ENCODE results near the gene RIPK3.

RIPK3 gene

GRCh38 chr14:24366413-24366720 is 26.6 kb upstream of the RIPK3 start:
- TF ChIP-seq CTCF (IDR thresholded peaks at IDR 0.05; ENCODE audit: borderline replicate concordance, extremely low read depth, low read length, poor library complexity, severe bottlenecking): no peak
- no peak for TF ChIP-seq EZH2 (IDR thresholded peaks at IDR 0.05; ENCODE audit: borderline replicate concordance, low read depth, low read length, severe bottlenecking)
- Histone ChIP-seq H3K4me1 (ENCODE audit: insufficient read depth, low read length) (no peaks in the 10 kb centered on the region), H3K9me3 (ENCODE audit: insufficient read depth, low read length, severe bottlenecking) (no peaks in the 10 kb centered on the region), H3K27me3 (ENCODE audit: insufficient read depth, low read length, poor library complexity) (peaks cover 61% of the 10 kb centered on the region), H3K4me2 (ENCODE audit: insufficient read depth, low read length) (no peak overlapping the region), H3K36me3 (ENCODE audit: insufficient read depth, low read length) (no peaks in the 10 kb centered on the region), H3K27ac (ENCODE audit: low read length) (no peak overlapping the region), H3K4me3 (ENCODE audit: low read depth in 1 of 2, low read length in 2 of 2) (no peak overlapping the region), H4K20me1 (ENCODE audit: insufficient read depth, low read length) (no peaks in the 10 kb centered on the region), H3K9ac (ENCODE audit: low read depth, low read length) (no peak overlapping the region), H3K79me2 (ENCODE audit: insufficient read depth, low read length) (no peaks in the 10 kb centered on the region), H2AFZ (ENCODE audit: low read depth, low read length) (no peak overlapping the region)
- ATAC-seq (ENCODE audit: insufficient read depth, low read depth): no peak
- no peak for DNase-seq

GRCh38 chr14:24365600-24366412 is 26.0 kb upstream of the RIPK3 start:
- Histone ChIP-seq H3K4me2 (ENCODE audit: insufficient read depth, low read length) (no peak overlapping the region), H2AFZ (ENCODE audit: low read depth, low read length) (no peak overlapping the region), H3K27me3 (ENCODE audit: insufficient read depth, low read length, poor library complexity) (peaks cover 57% of the 10 kb centered on the region), H3K36me3 (ENCODE audit: insufficient read depth, low read length) (no peaks in the 10 kb centered on the region), H3K4me3 (ENCODE audit: low read depth in 1 of 2, low read length in 2 of 2) (no peak overlapping the region), H3K79me2 (ENCODE audit: insufficient read depth, low read length) (no peaks in the 10 kb centered on the region), H3K4me1 (ENCODE audit: insufficient read depth, low read length) (no peaks in the 10 kb centered on the region), H3K9ac (ENCODE audit: low read depth, low read length) (no peak overlapping the region), H3K27ac (ENCODE audit: low read length) (no peak overlapping the region), H4K20me1 (ENCODE audit: insufficient read depth, low read length) (no peaks in the 10 kb centered on the region), H3K9me3 (ENCODE audit: insufficient read depth, low read length, severe bottlenecking) (no peaks in the 10 kb centered on the region)
- DNase-seq (peak; percentile 21), ATAC-seq (ENCODE audit: insufficient read depth, low read depth) (peak; percentile 29; the same call in 1 of the 3 replicates)
- TF ChIP-seq CTCF (IDR thresholded peaks at IDR 0.05; ENCODE audit: borderline replicate concordance, extremely low read depth, low read length, poor library complexity, severe bottlenecking) (peak; percentile 40), EZH2 (IDR thresholded peaks at IDR 0.05; ENCODE audit: borderline replicate concordance, low read depth, low read length, severe bottlenecking) (peak; percentile 71)

- Histone ChIP-seq H3K36me3 (ENCODE audit: insufficient read depth, low read length) (no peaks in the 10 kb centered on the region), H3K4me2 (ENCODE audit: insufficient read depth, low read length) (no peak overlapping the region)
These were observed 25.1 kb upstream of the RIPK3 start for GRCh38 chr14:24364841-24365240.

More at GRCh38 chr14:24364841-24365240, 25.1 kb upstream of the RIPK3 start:
- H3K9ac ChIP-seq (ENCODE audit: low read depth, low read length): no peak overlapping the region
- H4K20me1 ChIP-seq (ENCODE audit: insufficient read depth, low read length): no peaks in the 10 kb centered on the region
- no peak overlapping the region for H3K27ac ChIP-seq (ENCODE audit: low read length)
- H2AFZ ChIP-seq (ENCODE audit: low read depth, low read length): no peak overlapping the region
- no peaks in the 10 kb centered on the region for H3K4me1 ChIP-seq (ENCODE audit: insufficient read depth, low read length)
- ATAC-seq (ENCODE audit: insufficient read depth, low read depth): no peak
- no peaks in the 10 kb centered on the region for H3K79me2 ChIP-seq (ENCODE audit: insufficient read depth, low read length)
- no peak overlapping the region for H3K4me3 ChIP-seq (ENCODE audit: low read depth in 1 of 2, low read length in 2 of 2)
- peaks cover 58% of the 10 kb centered on the region for H3K27me3 ChIP-seq (ENCODE audit: insufficient read depth, low read length, poor library complexity)
- no peak for DNase-seq
- TF ChIP-seq CTCF (IDR thresholded peaks at IDR 0.05; ENCODE audit: borderline replicate concordance, extremely low read depth, low read length, poor library complexity, severe bottlenecking) (no peak), EZH2 (IDR thresholded peaks at IDR 0.05; ENCODE audit: borderline replicate concordance, low read depth, low read length, severe bottlenecking) (no peak)
- no peaks in the 10 kb centered on the region for H3K9me3 ChIP-seq (ENCODE audit: insufficient read depth, low read length, severe bottlenecking)

All from DND-41 (cell line).